Cardiac fibroblast (primary cell): ENCODE measurements around the gene SIK3.

Source experiments
- DNase-seq, 2 donors: peaks; one replicate each; pipeline versions ENCODE4 v3.0.0 to v3.0.0-alpha.2; 2010; ENCODE audit warnings: low read depth in 2 of 2
- H3K4me3 ChIP-seq, 2 donors: replicated peaks in 1 of 2; 1 replicate in 1 of 2; 2 replicates in 1 of 2; pipeline ENCODE4 v1.5.1; 2011; ENCODE audit warnings: low read depth in 2 of 2, low read length in 2 of 2, mild to moderate bottlenecking in 2 of 2, moderate library complexity in 1 of 2
- TF ChIP-seq, protein P1 (sequence below): IDR thresholded peaks from one replicate; pipeline ENCODE4 v1.5.1; 2011; ENCODE audit warnings: low read depth, mild to moderate bottlenecking, low read length, inconsistent platforms

Gene SIK3

DNA sequence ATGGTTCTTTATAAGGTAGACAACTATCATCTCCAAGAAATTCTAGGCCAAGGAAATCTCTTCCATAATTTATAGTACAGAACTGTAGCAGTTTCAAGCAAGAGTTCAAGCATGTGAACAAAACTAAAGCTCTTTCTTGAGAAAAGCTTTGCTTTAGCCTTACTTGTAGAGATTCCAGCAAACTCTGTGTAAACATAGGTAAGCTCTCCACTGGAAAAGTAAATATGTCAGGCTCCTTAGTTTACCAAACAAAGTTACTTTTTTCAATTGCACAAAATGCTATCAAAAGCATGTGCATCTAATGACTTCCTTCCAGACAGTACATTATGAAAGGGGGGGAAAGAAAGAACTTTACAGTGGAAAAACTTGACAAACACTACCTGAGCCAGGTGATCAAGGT, 125.0 kb downstream of the SIK3 start:
- no peak for DNase-seq
- TF ChIP-seq, protein P1, sequence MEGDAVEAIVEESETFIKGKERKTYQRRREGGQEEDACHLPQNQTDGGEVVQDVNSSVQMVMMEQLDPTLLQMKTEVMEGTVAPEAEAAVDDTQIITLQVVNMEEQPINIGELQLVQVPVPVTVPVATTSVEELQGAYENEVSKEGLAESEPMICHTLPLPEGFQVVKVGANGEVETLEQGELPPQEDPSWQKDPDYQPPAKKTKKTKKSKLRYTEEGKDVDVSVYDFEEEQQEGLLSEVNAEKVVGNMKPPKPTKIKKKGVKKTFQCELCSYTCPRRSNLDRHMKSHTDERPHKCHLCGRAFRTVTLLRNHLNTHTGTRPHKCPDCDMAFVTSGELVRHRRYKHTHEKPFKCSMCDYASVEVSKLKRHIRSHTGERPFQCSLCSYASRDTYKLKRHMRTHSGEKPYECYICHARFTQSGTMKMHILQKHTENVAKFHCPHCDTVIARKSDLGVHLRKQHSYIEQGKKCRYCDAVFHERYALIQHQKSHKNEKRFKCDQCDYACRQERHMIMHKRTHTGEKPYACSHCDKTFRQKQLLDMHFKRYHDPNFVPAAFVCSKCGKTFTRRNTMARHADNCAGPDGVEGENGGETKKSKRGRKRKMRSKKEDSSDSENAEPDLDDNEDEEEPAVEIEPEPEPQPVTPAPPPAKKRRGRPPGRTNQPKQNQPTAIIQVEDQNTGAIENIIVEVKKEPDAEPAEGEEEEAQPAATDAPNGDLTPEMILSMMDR, result no peak
- H3K4me3 ChIP-seq, result no peak overlapping the region

DNA sequence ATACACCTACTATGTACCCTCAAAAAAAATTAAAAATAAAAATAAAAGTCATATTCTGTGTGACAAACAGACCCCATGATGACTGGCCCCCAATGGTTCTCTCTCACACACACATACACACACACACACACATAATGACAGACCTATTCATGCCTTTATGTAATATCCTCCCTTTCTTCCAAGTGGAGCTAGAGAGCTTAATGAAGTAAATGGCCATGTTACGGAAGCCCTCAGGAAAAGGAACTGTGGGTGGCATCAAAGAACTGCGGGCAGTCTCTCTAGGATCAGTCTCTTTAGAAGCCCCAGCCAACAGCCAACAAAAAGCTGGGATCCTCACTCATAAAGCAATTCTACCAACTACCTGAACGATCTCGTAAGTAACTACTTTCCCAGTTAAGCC, 125.5 kb downstream of the SIK3 start:
- H3K4me3 ChIP-seq, result no peak overlapping the region
- no peak for DNase-seq
- TF ChIP-seq, protein P1, result no peak

DNA sequence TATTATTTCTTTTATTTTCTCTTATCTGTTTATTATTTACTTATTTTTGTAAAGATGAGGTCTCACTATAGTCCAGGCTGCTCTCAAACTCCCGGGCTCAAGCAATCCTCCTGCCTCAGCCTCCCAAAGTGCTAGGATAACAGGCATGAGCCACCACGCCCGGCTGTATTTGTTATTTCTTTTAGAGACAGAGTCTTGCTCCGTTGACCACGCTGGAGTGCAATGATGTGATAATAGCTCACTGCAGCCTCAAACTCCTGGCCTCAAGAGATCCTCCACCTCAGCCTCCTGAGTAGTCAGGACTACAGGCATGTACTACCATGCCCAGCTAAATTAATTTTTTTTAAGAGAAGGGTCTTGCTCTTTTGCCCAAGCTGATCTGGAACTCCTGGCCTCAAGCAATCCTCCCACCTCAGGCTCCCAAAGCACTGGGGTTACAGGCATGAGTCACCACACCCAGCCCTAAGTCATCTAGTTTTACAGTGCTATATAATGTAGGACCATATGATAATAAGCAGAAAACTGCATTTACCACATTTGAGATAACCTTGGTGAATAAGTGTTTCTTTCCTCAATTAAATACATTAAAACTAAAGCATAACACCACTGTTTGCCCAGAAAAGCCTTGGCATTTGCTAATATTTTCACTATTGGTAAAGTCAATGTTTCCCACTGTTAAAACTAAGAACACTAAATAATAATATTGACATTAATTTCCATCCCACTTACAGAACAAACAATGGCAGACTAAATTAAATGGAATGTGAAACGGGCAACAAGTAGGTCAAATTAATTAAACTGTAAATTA, 127.5 kb downstream of the SIK3 start:
- no peak for DNase-seq
- no peak overlapping the region for H3K4me3 ChIP-seq
- TF ChIP-seq, protein P1, result no peak

DNA sequence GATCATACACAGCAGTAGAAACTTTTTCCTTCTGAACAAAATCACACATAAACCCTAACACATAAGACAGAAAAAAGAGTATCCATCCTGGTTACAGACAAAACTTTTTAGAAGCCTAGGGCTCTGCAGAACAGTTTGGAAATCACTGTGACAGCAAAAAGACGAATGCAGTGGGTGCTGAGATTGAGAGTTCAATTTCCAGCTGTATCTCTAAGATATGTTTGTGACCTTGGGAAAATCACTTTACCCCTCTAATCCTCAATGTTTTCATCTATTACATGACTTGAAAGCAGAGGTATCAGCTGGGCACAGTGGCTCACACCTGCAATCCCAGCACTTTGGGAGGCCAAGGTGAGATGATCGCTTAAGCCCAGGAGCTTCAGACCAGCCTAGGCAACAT, 128.5 kb downstream of the SIK3 start:
- TF ChIP-seq, protein P1, result no peak

DNA sequence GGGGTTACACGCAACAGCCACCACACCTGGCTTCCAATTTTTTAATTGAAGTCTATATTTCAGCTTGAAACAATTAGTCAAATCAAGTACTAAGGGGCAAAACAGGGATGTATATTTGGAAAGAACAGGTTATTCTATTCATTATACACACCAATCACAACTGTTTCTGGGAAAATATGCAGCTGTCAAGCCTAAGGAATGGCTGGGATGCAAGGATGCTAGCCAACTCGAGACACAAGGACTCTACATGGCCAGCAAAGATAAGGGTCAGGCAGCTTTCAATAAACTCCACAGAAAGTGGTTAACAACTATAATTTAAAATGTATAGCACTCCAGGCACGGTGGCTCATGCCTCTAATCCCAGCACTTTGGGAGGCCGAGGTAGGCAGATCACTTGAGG, 134.0 kb downstream of the SIK3 start:
- TF ChIP-seq, protein P1, result no peak
- DNase-seq, result no peak
- H3K4me3 ChIP-seq, result no peak overlapping the region

More for the DNA sequence above, 128.5 kb downstream of the SIK3 start:
- no peak overlapping the region for H3K4me3 ChIP-seq
- no peak for DNase-seq

DNA sequence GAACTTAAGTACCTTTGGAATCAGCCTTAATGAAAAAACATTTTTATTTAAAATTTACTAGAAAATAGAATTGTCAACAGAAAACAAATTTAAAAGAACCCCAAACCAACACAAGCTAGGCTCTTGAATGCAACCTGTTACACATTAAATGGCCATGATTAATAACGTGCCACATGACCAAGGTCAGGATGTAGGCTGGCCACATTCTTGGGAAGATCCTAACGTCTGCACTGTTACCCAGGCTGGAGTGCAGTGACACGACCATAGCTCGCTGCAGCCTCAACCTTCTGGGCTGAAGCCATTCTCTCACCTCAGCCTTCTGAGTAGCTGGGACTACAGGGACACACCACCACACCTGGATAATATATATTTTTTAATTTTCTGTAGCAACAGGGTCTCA, 134.4 kb downstream of the SIK3 start:
- TF ChIP-seq, protein P1, result no peak
- DNase-seq, result no peak
- H3K4me3 ChIP-seq, result no peak overlapping the region

DNA sequence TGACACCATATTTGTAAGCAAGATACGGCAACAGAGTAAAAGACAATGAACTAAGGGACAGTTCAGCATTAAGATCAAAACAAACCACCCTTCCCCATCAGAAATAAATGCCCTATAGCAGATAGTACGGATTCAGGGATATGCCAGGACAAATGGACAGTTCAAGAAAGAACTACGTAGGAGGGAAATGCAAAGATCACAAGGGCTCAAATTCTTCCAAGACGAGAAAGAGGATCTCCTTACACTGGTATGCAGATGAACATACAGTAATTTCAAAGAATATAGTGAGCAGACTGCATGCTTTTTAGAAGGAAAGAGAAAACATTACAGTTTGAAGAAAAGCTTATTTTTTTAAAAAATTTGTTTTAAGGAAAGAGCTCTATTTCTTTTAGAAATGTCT, 136.1 kb downstream of the SIK3 start:
- H3K4me3 ChIP-seq, result no peak overlapping the region
- DNase-seq, result no peak
- TF ChIP-seq, protein P1, result no peak
